Measurements from ENCODE around the gene CTAG1B.

The CTAG1B gene

DNA sequence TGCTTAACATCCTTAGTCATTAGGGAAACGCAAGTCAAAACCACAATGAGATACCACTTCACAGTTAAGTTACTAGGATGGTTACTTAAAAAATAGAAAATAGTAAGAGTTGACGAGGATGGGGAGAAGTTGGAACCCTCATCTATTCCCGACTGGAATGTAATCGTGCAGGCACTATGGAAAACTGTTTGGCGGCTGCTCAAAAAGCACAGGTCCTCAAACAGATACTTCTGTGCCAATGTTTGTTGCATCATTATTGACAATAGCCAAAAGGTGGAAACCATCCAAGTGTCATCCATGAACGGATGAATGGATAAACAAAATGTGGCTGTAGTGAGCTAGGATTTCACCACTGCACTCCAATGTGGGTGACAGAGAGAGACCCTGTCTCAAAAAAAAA, 11.7 kb downstream of the CTAG1B start:
- Histone ChIP-seq H3F3A (ENCODE audit: insufficient read depth) (no peaks in the 10 kb centered on the region), H3K79me2 (ENCODE audit: insufficient read depth, low read length) (no peaks in the 10 kb centered on the region)

GRCh38 chrX:154605566-154605965, 13.5 kb downstream of the CTAG1B start:
- Histone ChIP-seq H3K9ac (ENCODE audit: low read length) (no peak overlapping the region), H3K4me2 (ENCODE audit: low read depth, low read length, poor library complexity, severe bottlenecking) (no peak overlapping the region), H3K4me3 (ENCODE audit: insufficient read depth, low read length, poor library complexity, severe bottlenecking) (no peak overlapping the region), H3K9me3 (ENCODE audit: insufficient read depth, low read length) (no peaks in the 10 kb centered on the region), H3K79me2 (ENCODE audit: insufficient read depth, low read length) (no peaks in the 10 kb centered on the region), H3K27ac (ENCODE audit: low read depth, low read length) (no peak overlapping the region), H2AFZ (ENCODE audit: low read depth, low read length, severe bottlenecking) (no peak overlapping the region), H3K27me3 (ENCODE audit: low read length) (no peaks in the 10 kb centered on the region), H3F3A (ENCODE audit: insufficient read depth) (no peaks in the 10 kb centered on the region), H3K36me3 (ENCODE audit: low read length) (no peaks in the 10 kb centered on the region), H4K20me1 (ENCODE audit: low read depth, low read length) (no peaks in the 10 kb centered on the region), H3K9me2 (replicated peaks; ENCODE audit: insufficient read depth, low read length) (no peaks in the 10 kb centered on the region)
- TF ChIP-seq EZH2phosphoT487 (conservative IDR thresholded peaks at IDR 0.05; ENCODE audit: low read length): no peak
- TF ChIP-seq, protein P1, sequence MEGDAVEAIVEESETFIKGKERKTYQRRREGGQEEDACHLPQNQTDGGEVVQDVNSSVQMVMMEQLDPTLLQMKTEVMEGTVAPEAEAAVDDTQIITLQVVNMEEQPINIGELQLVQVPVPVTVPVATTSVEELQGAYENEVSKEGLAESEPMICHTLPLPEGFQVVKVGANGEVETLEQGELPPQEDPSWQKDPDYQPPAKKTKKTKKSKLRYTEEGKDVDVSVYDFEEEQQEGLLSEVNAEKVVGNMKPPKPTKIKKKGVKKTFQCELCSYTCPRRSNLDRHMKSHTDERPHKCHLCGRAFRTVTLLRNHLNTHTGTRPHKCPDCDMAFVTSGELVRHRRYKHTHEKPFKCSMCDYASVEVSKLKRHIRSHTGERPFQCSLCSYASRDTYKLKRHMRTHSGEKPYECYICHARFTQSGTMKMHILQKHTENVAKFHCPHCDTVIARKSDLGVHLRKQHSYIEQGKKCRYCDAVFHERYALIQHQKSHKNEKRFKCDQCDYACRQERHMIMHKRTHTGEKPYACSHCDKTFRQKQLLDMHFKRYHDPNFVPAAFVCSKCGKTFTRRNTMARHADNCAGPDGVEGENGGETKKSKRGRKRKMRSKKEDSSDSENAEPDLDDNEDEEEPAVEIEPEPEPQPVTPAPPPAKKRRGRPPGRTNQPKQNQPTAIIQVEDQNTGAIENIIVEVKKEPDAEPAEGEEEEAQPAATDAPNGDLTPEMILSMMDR (IDR thresholded peaks at IDR 0.05; ENCODE audit: insufficient read depth, low read length, poor library complexity, severe bottlenecking): no peak

More for the DNA sequence above, 11.7 kb downstream of the CTAG1B start:
- no peaks in the 10 kb centered on the region for H3K36me3 ChIP-seq (ENCODE audit: low read length)
- H3K4me3 ChIP-seq (ENCODE audit: insufficient read depth, low read length, poor library complexity, severe bottlenecking): no peak overlapping the region
- no peak overlapping the region for H2AFZ ChIP-seq (ENCODE audit: low read depth, low read length, severe bottlenecking)
- H4K20me1 ChIP-seq (ENCODE audit: low read depth, low read length): no peaks in the 10 kb centered on the region
- H3K9me3 ChIP-seq (ENCODE audit: insufficient read depth, low read length): no peaks in the 10 kb centered on the region
- H3K27ac ChIP-seq (ENCODE audit: low read depth, low read length): no peak overlapping the region
- H3K27me3 ChIP-seq (ENCODE audit: low read length): no peaks in the 10 kb centered on the region
- no peak overlapping the region for H3K9ac ChIP-seq (ENCODE audit: low read length)
- no peak overlapping the region for H3K4me2 ChIP-seq (ENCODE audit: low read depth, low read length, poor library complexity, severe bottlenecking)
- no peak for TF ChIP-seq EZH2phosphoT487 (conservative IDR thresholded peaks at IDR 0.05; ENCODE audit: low read length)
- TF ChIP-seq, protein P1 (IDR thresholded peaks at IDR 0.05; ENCODE audit: insufficient read depth, low read length, poor library complexity, severe bottlenecking): no peak
- H3K9me2 ChIP-seq (replicated peaks; ENCODE audit: insufficient read depth, low read length): no peaks in the 10 kb centered on the region

GRCh38 chrX:154603438-154604430, 15.3 kb downstream of the CTAG1B start:
- no peaks in the 10 kb centered on the region for H3K9me3 ChIP-seq (ENCODE audit: insufficient read depth, low read length)
- no peak overlapping the region for H3K4me3 ChIP-seq (ENCODE audit: insufficient read depth, low read length, poor library complexity, severe bottlenecking)
- no peak overlapping the region for H3K27ac ChIP-seq (ENCODE audit: low read depth, low read length)
- no peak overlapping the region for H2AFZ ChIP-seq (ENCODE audit: low read depth, low read length, severe bottlenecking)
- no peak overlapping the region for H3K9ac ChIP-seq (ENCODE audit: low read length)
- no peaks in the 10 kb centered on the region for H3F3A ChIP-seq (ENCODE audit: insufficient read depth)
- no peaks in the 10 kb centered on the region for H3K27me3 ChIP-seq (ENCODE audit: low read length)
- no peaks in the 10 kb centered on the region for H4K20me1 ChIP-seq (ENCODE audit: low read depth, low read length)
- no peaks in the 10 kb centered on the region for H3K79me2 ChIP-seq (ENCODE audit: insufficient read depth, low read length)
- H3K4me2 ChIP-seq (ENCODE audit: low read depth, low read length, poor library complexity, severe bottlenecking): no peak overlapping the region
- H3K36me3 ChIP-seq (ENCODE audit: low read length): no peaks in the 10 kb centered on the region
- TF ChIP-seq, protein P1 (IDR thresholded peaks at IDR 0.05; ENCODE audit: insufficient read depth, low read length, poor library complexity, severe bottlenecking): no peak
- no peak for TF ChIP-seq EZH2phosphoT487 (conservative IDR thresholded peaks at IDR 0.05; ENCODE audit: low read length)
- no peaks in the 10 kb centered on the region for H3K9me2 ChIP-seq (replicated peaks; ENCODE audit: insufficient read depth, low read length)

All from SU-DHL-6 (cell line).